HepG2 (cell line): ENCODE measurements around the gene ABCF1. TPM values are rescaled to one million over a fixed set of nuclear protein-coding genes. Genes with fewer than 3 reads are reported as not detected.
A peak's percentile ranks its signal among the peaks of the same experiment; 100 is the strongest.

Experiments used
- CEBPZ ChIP-seq: IDR thresholded peaks from 2 replicates; pipeline ENCODE4 v1.6.1; 2012; ENCODE audit warnings: low read length, improper control_type of control experiment
- HCFC1 ChIP-seq: fragments of 150-350 bp; IDR thresholded peaks from 2 replicates; pipeline ENCODE4 v1.6.1; 2014; ENCODE audit warnings: low read depth, low read length
- HDAC6 ChIP-seq: fragments of 200-600 bp; sonication (generic); IDR thresholded peaks from 2 replicates; pipeline ENCODE4 v1.7.0; 2017; ENCODE audit warnings: mild to moderate bottlenecking, antibody characterized with exemption, low read length, low read depth
- HOMEZ ChIP-seq: IDR thresholded peaks from 2 replicates; pipeline ENCODE4 v1.6.1; 2016; ENCODE audit warnings: low read depth
- PCBP1 ChIP-seq: fragments of 200-400 bp; formaldehyde crosslinking; IDR thresholded peaks from 2 replicates; pipeline ENCODE4 v1.6.1; 2017; ENCODE audit warnings: mild to moderate bottlenecking, low read depth, low read length, borderline replicate concordance
- POGZ ChIP-seq: sonication (generic); formaldehyde crosslinking; IDR thresholded peaks from 2 replicates; pipeline ENCODE4 v1.4.0; 2020; ENCODE audit warnings: mild to moderate bottlenecking, missing genetic modification reagents
- ZFAT ChIP-seq: sonication (generic); formaldehyde crosslinking; conservative IDR thresholded peaks from 2 replicates; pipeline ENCODE4 v1.8.1; 2023; ENCODE audit warnings: missing genetic modification reagents, inconsistent platforms
- ZNF839 ChIP-seq: sonication (generic); formaldehyde crosslinking; IDR thresholded peaks from 2 replicates; pipeline ENCODE4 v1.4.0; 2020; ENCODE audit warnings: missing genetic modification reagents, mild to moderate bottlenecking, borderline replicate concordance
- polyA plus RNA-seq, 8 experiments: library from polyadenylated mRNA; depleted of rRNA in 3 of 8; stranded (reverse) in 7 of 8; unstranded in 1 of 8; fragments of >200 nt; fragmentation: Illumina TruSeq in 4 of 8; extraction: Trizol in 4 of 8; gene quantifications; 2 replicates each; pipeline versions ENCODE4 v1.2.1 to v1.2.3, GENCODE V29; 2011 to 2016; ENCODE audit warnings: low read depth in 4 of 8, missing spikeins in 1 of 8, mixed read lengths in 1 of 8; ENCODE audit not compliant: insufficient read depth in 1 of 8
- total RNA-seq, 5 experiments: library from RNA; depleted of rRNA; stranded (reverse); fragments of >200 nt; fragmentation: Illumina TruSeq; extraction: Trizol; gene quantifications; 2 replicates each; pipeline ENCODE4 v1.2.3, GENCODE V29; 2016; ENCODE audit warnings: low read depth in 1 of 5

ABCF1 gene
- total and polyA plus RNA-seq, 2 of the 13 experiments (the other 11 are each of a cell fraction or from before 2014, with no cell fraction given): 25.4 to 98.9 TPM

- TF ChIP-seq ZNF839 (CRISPR knock-in tag): no peak
- TF ChIP-seq HDAC6: no peak
- TF ChIP-seq ZFAT: no peak
- 0 out of 2 replicates have a peak, but pooled peaks have one; percentile 2 for TF ChIP-seq HOMEZ
- peak; percentile 65; the same call in 1 of the 2 replicates for TF ChIP-seq PCBP1
- TF ChIP-seq CEBPZ: no peak
- TF ChIP-seq POGZ: peak; percentile 43; the same call in 1 of the 2 replicates
- TF ChIP-seq HCFC1: no peak
Measured at GRCh38 chr6:30554962-30555815, 16.1 kb upstream of the ABCF1 start (continued).
